IPS-15b (cell line): ENCODE measurements around the gene SMAD3.

ENCODE experiments used
- H3K27me3 ChIP-seq: one replicate; pipeline ENCODE4 v1.6.1; 2013; ENCODE audit warnings: low read length; ENCODE audit not compliant: control insufficient read depth, insufficient read depth
- H3K36me3 ChIP-seq: one replicate; pipeline ENCODE4 v1.6.1; 2013; ENCODE audit warnings: low read length; ENCODE audit not compliant: control insufficient read depth, insufficient read depth
- H3K4me1 ChIP-seq: one replicate; pipeline ENCODE4 v1.6.1; 2013; ENCODE audit warnings: mild to moderate bottlenecking, low read length; ENCODE audit not compliant: control insufficient read depth, insufficient read depth
- H3K4me3 ChIP-seq: one replicate; pipeline ENCODE4 v1.5.1; 2013; ENCODE audit warnings: low read depth, low read length
- H3K9ac ChIP-seq: one replicate; pipeline ENCODE4 v1.6.1; 2013; ENCODE audit warnings: low read depth, mild to moderate bottlenecking, low read length
- H3K9me3 ChIP-seq: one replicate; pipeline ENCODE4 v1.6.1; 2013; ENCODE audit warnings: mild to moderate bottlenecking, low read length; ENCODE audit not compliant: control insufficient read depth, insufficient read depth

SMAD3 gene

DNA sequence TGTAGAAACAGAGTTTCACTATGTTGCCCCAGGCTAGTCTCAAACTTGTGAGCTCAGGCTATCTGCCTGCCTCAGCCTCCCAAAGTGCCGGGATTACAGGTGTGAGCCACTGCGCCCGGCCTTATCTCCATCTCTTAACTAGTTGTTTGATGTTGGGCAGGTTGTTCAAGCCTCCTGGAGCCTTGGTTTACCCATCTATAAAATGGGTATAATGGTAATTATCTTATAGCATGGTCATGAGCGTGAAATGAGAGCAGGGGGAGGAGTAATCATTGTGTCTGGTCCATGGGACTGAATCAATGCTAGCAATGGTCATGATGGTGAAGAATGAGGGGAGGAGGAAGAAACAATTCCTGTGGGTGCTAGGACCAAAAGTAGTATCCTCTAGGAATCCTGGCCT lies 32.0 kb downstream of the SMAD3 start:
- no peak overlapping the region for H3K9ac ChIP-seq
- H3K9me3 ChIP-seq, result no peaks in the 10 kb centered on the region
- no peaks in the 10 kb centered on the region for H3K36me3 ChIP-seq
- no peaks in the 10 kb centered on the region for H3K27me3 ChIP-seq
- H3K4me3 ChIP-seq, result no peak overlapping the region
- peaks cover 3% of the 10 kb centered on the region for H3K4me1 ChIP-seq

DNA sequence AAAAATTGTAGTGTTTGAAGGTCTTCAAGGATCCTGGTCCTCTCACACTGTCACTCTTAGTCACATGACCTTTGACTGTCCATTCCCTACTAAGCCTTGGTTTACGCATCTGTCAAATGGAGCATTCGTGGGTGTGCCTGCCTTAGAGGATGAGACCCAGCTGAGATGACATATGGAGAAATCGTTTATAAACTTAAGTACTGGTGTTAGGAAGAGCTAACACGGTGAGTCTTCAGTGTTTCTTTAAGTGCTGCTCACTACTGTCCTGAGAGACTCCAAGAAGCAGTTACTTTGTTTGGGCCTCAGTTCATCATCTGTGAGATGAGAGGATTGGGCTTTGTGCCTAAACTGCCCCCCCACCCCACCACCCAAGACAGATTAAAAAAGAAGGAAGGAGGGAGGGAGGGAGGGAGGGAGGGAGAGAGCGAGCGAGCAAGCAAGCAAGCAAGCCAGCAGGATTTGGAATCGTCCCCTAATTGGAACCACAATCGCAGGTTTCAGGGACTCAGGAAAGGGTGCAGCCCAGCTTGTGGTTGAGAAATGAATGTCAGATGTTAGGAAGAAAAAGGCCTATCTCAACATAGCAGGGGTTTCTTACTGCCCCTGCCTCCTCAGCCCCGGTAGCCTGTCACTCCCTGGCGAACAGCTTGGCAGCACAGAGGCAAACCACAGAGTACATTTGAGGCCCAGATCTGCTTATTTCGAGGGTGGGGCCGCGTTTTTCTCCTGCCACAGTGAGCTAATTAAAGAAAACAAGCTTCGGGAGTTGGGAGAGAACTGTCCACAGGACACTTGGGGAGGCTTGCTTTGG lies 32.7 kb downstream of the SMAD3 start:
- H3K4me1 ChIP-seq, result peaks cover 3% of the 10 kb centered on the region
- no peak overlapping the region for H3K9ac ChIP-seq
- H3K9me3 ChIP-seq, result no peaks in the 10 kb centered on the region
- H3K36me3 ChIP-seq, result no peaks in the 10 kb centered on the region
- H3K4me3 ChIP-seq, result no peak overlapping the region
- H3K27me3 ChIP-seq, result no peaks in the 10 kb centered on the region

DNA sequence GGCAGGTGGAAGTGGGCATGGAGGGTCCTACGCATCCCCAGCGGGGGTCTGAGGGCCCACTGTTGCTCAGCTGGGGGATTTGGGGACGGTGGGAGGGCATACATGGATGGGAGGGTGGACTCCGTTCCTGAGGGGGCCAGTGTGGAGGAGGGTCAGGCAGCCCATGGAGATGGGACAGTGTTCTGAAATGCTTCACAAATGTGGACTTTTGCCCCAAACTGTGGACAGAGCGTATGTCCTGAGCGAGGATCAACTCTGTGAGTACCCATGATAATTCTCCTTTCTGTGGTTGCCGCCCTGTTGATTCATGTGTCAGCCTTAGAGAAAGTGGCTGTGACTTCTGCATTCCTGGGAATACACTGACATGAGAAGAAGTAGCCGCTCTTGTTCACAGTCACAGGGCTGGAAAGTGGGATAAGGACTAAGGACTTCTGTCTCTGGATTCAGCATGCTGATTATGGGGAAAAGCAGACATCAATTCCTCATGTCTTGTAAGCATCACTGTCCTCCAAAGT lies 33.4 kb downstream of the SMAD3 start:
- H3K9me3 ChIP-seq, result no peaks in the 10 kb centered on the region
- no peak overlapping the region for H3K9ac ChIP-seq
- no peak overlapping the region for H3K4me3 ChIP-seq
- no peaks in the 10 kb centered on the region for H3K36me3 ChIP-seq
- peaks cover 3% of the 10 kb centered on the region for H3K4me1 ChIP-seq
- H3K27me3 ChIP-seq, result no peaks in the 10 kb centered on the region

DNA sequence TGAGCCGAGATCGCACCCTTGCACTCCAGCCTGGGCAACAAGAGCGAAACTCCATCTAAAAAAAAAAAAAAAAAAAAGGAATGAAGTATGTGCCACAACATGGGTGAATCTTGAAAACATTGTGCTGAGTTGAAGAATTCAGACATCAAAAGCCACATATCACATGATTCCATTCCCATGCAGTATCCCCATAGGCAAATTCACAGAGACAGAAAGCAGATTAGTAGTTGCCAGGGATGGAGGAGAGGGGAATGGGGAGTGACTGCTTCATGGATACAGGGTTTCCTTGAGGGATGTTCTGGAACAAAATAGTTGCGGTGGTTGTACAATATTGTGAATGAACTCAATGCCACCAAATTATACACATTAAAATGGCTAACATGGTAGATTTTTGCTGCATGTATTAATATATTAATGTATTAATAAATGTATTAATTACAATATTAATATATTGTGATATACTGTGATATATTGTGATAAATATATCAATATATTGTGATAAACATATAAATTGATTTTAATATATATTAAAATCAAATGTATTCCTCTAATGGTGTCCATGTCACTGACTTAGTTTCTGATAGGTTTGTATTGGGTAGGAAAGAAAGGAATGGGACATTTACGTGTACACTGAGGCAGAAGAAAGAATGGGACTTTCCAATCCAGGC lies 34.9 kb downstream of the SMAD3 start:
- H3K9me3 ChIP-seq, result no peaks in the 10 kb centered on the region
- H3K4me3 ChIP-seq, result no peak overlapping the region
- no peak overlapping the region for H3K9ac ChIP-seq
- no peaks in the 10 kb centered on the region for H3K27me3 ChIP-seq
- peaks cover 3% of the 10 kb centered on the region for H3K4me1 ChIP-seq
- no peaks in the 10 kb centered on the region for H3K36me3 ChIP-seq

DNA sequence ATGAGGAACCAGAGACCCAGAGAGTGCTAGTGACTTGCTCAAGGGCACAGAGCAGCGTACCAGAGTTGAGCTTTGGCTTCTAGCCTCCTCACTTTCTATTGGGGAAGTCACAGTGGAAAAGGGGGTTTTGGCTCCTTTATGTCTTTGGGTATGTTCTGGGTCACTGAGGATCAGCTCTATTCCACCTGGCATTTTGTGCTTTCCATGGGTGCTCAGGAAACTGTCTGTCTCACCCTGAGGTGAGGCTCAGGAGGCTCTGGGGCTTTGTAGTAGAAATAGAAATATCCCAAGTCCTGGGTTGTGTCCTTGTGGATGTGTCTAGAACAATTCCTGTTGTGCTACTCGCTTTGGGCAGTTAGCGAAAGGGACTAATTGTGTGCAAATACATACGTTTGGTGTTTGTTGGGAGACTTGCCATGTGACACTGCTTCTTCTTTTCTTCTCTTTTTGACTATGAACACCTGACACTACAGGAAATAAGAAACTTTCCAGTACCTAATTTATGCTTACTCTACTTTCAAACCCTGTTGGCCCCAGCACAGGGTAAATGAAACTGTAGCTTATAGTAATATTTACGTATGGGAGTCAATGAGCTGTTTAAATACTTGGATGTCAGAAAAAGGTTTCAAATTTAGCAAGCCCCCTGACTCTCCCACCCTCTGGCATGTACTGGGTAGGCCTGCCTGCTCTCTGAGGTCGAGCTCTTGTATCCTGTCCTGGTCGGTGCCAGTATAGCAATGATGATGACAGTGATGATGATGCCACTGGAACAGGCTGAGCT lies 35.6 kb downstream of the SMAD3 start:
- Histone ChIP-seq H3K36me3 (no peaks in the 10 kb centered on the region), H3K4me3 (no peak overlapping the region), H3K9me3 (no peaks in the 10 kb centered on the region), H3K27me3 (no peaks in the 10 kb centered on the region), H3K4me1 (peaks cover 3% of the 10 kb centered on the region), H3K9ac (no peak overlapping the region)

DNA sequence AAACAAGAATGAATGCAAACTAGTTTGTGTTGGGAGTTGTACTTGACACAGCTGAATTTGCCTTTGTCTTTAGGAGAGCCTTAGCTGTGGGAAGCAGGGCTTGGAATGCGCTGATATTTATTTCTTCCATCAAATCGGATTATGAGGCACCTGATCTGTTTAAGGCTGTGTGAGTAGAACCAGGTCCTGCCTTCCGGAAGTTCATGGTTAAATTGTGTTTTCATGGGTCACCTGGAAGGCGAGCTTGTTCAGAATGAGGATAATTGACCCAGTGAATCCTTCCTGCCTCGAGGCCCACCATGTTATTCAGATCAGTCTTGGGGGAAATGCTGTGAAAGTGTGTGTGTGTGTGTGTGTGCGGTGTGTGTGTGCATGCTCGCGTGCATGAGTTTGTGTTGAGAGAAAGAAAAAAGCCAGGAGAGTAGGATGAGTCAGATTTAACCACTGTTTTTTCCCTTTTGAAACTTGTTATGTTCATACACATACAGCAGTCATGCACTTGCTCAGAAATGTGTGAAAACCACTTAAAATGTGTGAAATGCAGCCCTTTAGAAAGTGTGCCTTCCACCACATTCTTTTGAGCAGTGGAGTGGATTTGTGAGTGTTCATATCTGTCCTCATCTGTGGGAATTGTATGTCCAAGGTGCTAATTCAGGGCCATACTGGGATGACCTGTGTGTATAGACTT lies 36.7 kb downstream of the SMAD3 start:
- H3K9ac ChIP-seq, result no peak overlapping the region

DNA sequence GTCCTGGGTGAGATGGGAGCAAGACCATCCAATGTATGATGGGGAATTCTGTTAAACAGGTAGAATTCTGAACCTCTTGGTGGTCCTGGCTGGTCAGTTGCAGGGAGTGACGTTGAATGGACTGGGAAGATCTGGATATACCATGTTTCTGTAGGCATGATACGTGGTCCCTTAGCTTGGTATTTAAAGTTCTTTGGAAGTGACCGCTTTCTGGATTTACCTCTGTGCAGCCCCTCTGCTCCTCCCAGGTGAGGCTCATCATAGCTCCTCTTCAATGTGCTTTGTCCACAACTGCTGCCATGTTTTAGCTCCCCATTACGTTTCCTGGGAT lies 37.2 kb downstream of the SMAD3 start:
- H3K36me3 ChIP-seq, result no peaks in the 10 kb centered on the region
- H3K9ac ChIP-seq, result no peak overlapping the region
- no peak overlapping the region for H3K4me3 ChIP-seq
- no peaks in the 10 kb centered on the region for H3K9me3 ChIP-seq
- peaks cover 3% of the 10 kb centered on the region for H3K4me1 ChIP-seq
- H3K27me3 ChIP-seq, result no peaks in the 10 kb centered on the region

More for the DNA sequence above, 36.7 kb downstream of the SMAD3 start:
- Histone ChIP-seq H3K4me1 (peaks cover 3% of the 10 kb centered on the region), H3K4me3 (no peak overlapping the region), H3K27me3 (no peaks in the 10 kb centered on the region), H3K9me3 (no peaks in the 10 kb centered on the region), H3K36me3 (no peaks in the 10 kb centered on the region)

DNA sequence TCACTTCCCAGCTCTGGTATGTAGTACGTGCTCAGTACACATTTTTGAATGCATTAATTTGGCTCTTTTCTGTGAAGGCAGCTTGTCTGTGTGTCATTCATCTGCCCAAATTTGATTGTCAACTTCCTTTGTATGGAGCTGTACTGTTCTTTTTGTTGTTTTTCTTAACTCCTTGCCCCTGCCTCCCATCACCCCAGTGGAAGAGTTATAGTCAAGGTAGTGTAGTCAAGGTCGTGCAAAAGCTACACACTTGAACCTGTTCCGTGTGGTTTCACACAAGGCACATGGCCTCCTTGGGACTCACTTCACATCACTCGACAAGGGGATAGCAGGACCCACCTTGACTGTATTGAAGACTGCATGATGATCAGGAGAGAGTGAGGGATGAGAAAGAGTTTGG lies 37.6 kb downstream of the SMAD3 start:
- Histone ChIP-seq H3K4me3 (no peak overlapping the region), H3K9ac (no peak overlapping the region), H3K4me1 (peaks cover under 1% of the 10 kb centered on the region), H3K27me3 (no peaks in the 10 kb centered on the region), H3K9me3 (no peaks in the 10 kb centered on the region), H3K36me3 (no peaks in the 10 kb centered on the region)

DNA sequence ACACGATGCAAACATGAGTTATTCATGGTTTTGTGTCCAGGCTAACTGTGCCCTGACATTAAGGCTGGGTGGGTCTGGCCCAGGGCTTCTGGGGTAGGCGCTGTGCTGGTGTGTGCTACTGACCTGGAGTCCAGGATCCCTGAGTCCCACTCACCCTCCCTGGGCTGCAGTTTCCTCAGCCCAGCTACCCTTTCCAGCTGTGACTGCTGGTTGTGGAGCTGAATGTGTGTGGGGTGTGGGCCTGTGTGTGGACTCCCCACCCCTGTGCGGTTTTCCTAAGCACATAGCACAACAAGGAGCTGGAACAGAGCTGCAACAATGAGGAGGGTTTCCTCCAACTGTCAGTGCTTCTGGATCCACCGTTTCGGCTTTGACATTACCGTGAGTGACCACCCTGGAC lies 38.0 kb downstream of the SMAD3 start:
- no peak overlapping the region for H3K9ac ChIP-seq

DNA sequence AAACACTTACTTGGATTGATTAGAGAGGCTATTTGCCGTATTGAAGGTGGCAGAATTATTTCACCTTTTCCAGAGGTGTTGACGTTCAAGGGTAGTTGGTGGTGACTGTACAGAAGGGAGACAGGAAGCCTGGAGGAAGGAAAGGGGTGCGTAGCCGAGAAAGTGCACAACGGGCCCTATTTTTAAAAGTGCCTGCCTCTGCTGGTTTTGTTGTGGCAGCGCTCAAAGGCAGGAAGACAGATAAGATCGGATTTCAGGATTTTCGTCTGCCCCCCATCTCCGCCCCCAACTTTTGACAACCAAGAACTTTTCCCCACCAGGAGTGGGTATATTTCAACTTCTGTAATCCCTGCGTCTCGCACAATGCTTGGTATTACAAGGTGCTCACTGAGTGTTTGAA lies 38.5 kb downstream of the SMAD3 start:
- no peaks in the 10 kb centered on the region for H3K4me1 ChIP-seq

More for the DNA sequence above, 38.0 kb downstream of the SMAD3 start:
- no peaks in the 10 kb centered on the region for H3K36me3 ChIP-seq
- H3K9me3 ChIP-seq, result no peaks in the 10 kb centered on the region
- H3K4me1 ChIP-seq, result no peaks in the 10 kb centered on the region
- H3K27me3 ChIP-seq, result no peaks in the 10 kb centered on the region
- no peak overlapping the region for H3K4me3 ChIP-seq

DNA sequence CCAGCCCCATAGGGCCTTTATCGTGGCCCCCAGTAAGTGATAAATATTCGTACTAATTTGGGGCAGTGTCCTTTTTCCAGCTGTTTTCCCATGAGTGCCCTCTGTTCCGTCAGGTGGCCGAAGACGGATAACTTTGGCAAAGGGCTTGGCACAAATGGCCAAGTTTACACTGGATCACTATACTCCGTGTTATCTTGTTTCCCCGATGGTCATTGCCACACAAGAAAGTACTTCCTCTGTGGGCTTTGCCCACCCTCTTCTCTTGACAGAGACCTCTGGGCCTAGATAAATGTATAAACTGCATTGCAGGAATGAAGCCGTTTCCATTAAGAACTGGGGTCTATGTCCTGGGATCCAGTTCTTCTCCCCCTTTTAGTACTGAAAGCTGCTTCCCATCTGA lies 39.1 kb downstream of the SMAD3 start:
- H3K36me3 ChIP-seq, result no peaks in the 10 kb centered on the region
- H3K4me1 ChIP-seq, result no peaks in the 10 kb centered on the region
- no peaks in the 10 kb centered on the region for H3K9me3 ChIP-seq

More for the DNA sequence above, 38.5 kb downstream of the SMAD3 start:
- Histone ChIP-seq H3K9me3 (no peaks in the 10 kb centered on the region), H3K36me3 (no peaks in the 10 kb centered on the region), H3K4me3 (no peak overlapping the region), H3K27me3 (no peaks in the 10 kb centered on the region), H3K9ac (no peak overlapping the region)

More for the DNA sequence above, 39.1 kb downstream of the SMAD3 start:
- H3K9ac ChIP-seq, result no peak overlapping the region
- H3K27me3 ChIP-seq, result no peaks in the 10 kb centered on the region
- no peak overlapping the region for H3K4me3 ChIP-seq
